Measurements from ENCODE around the gene LRRC2.

LRRC2 gene

GRCh38 chr3:46576386-46576785, 10.3 kb upstream of the LRRC2 start:
- no peak overlapping the region for H3K4me3 ChIP-seq (replicated peaks in 1 of 2; ENCODE audit: low read depth in 2 of 2, low read length in 2 of 2)
- DNase-seq (ENCODE audit: low read depth in 2 of 2), result no peak
- TF ChIP-seq CTCF (IDR thresholded peaks at IDR 0.05; ENCODE audit: low read depth, low read length), result no peak

GRCh38 chr3:46575577-46576222, 9.6 kb upstream of the LRRC2 start:
- H3K4me3 ChIP-seq (replicated peaks in 1 of 2; ENCODE audit: low read depth in 2 of 2, low read length in 2 of 2), result no peak overlapping the region
- no peak for TF ChIP-seq CTCF (IDR thresholded peaks at IDR 0.05; ENCODE audit: low read depth, low read length)
- no peak for DNase-seq (ENCODE audit: low read depth in 2 of 2)

- no peak for TF ChIP-seq CTCF (IDR thresholded peaks at IDR 0.05; ENCODE audit: low read depth, low read length)
- no peak overlapping the region for H3K4me3 ChIP-seq (replicated peaks in 1 of 2; ENCODE audit: low read depth in 2 of 2, low read length in 2 of 2)
- no peak for DNase-seq (ENCODE audit: low read depth in 2 of 2)
Observed at GRCh38 chr3:46574881-46575576, 8.9 kb upstream of the LRRC2 start.

GRCh38 chr3:46574243-46574646, 8.1 kb upstream of the LRRC2 start:
- no peak for DNase-seq (ENCODE audit: low read depth in 2 of 2)
- no peak overlapping the region for H3K4me3 ChIP-seq (replicated peaks in 1 of 2; ENCODE audit: low read depth in 2 of 2, low read length in 2 of 2)
- no peak for TF ChIP-seq CTCF (IDR thresholded peaks at IDR 0.05; ENCODE audit: low read depth, low read length)

- no peak overlapping the region for H3K4me3 ChIP-seq (replicated peaks in 1 of 2; ENCODE audit: low read depth in 2 of 2, low read length in 2 of 2)
- DNase-seq (ENCODE audit: low read depth in 2 of 2), result no peak
- TF ChIP-seq CTCF (IDR thresholded peaks at IDR 0.05; ENCODE audit: low read depth, low read length), result no peak
Observed at GRCh38 chr3:46573701-46574100, 7.6 kb upstream of the LRRC2 start.

- no peak overlapping the region for H3K4me3 ChIP-seq (replicated peaks in 1 of 2; ENCODE audit: low read depth in 2 of 2, low read length in 2 of 2)
- TF ChIP-seq CTCF (IDR thresholded peaks at IDR 0.05; ENCODE audit: low read depth, low read length), result no peak
- DNase-seq (ENCODE audit: low read depth in 2 of 2), result no peak
Observed at GRCh38 chr3:46571684-46572083, 5.6 kb upstream of the LRRC2 start.
